H1 (cell line): ENCODE data around the gene KBTBD12. TPM values are rescaled to one million over a fixed set of nuclear protein-coding genes. Genes with fewer than 3 reads are reported as not detected.

Source experiments
- CTCF ChIA-PET: fragments of 300-600 bp; sonication (Branson Sonifier 250); formaldehyde crosslinking; loops from one replicate; lab custom pipeline; 2021; ENCODE audit not compliant: partially characterized antibody; lab: Charles Lee
- POLR2A ChIA-PET: fragments of 300-600 bp; sonication (Branson Sonifier 250); formaldehyde crosslinking; loops from one replicate; lab custom pipeline; 2021; ENCODE audit warnings: inconsistent platforms; ENCODE audit not compliant: partially characterized antibody; lab: Charles Lee
- DNase-seq, 2 experiments: peaks; one replicate each; pipeline versions ENCODE4 v3.0.0 to v3.0.0-alpha.2; 2010 to 2022; ENCODE audit warnings: low spot score in 2 of 2, low read depth in 1 of 2, mixed read lengths in 1 of 2
- FAIRE-seq: peaks from 2 replicates; lab custom pipeline; 2011; peaks lifted over from hg19 to GRCh38; lab: Jason Lieb, UNC
- H2AFZ ChIP-seq: 2 replicates; pipeline ENCODE4 v1.8.1; 2012; ENCODE audit warnings: low read length, inconsistent platforms
- H2AK5ac ChIP-seq: 2 replicates; pipeline ENCODE4 v1.6.1; 2013; ENCODE audit warnings: low read depth, low read length
- H2BK120ac ChIP-seq: replicated peaks from 2 replicates; pipeline ENCODE3; 2013; ENCODE audit warnings: low read depth, low read length, inconsistent platforms
- H2BK12ac ChIP-seq: 2 replicates; pipeline ENCODE4 v1.6.1; 2013; ENCODE audit warnings: low read depth, low read length
- H2BK15ac ChIP-seq: 2 replicates; pipeline ENCODE4 v1.6.1; 2013; ENCODE audit warnings: low read length
- H2BK20ac ChIP-seq: 2 replicates; pipeline ENCODE4 v1.6.1; 2013; ENCODE audit warnings: low read length
- H2BK5ac ChIP-seq: 2 replicates; pipeline ENCODE4 v1.6.1; 2013; ENCODE audit warnings: low read depth, low read length
- H3K14ac ChIP-seq: 2 replicates; pipeline ENCODE4 v1.6.1; 2013; ENCODE audit warnings: inconsistent platforms; ENCODE audit not compliant: insufficient read length
- H3K18ac ChIP-seq: 2 replicates; pipeline ENCODE4 v1.6.1; 2013; ENCODE audit warnings: low read length; ENCODE audit errors: extremely low read depth
- H3K23ac ChIP-seq: 2 replicates; pipeline ENCODE4 v1.6.1; 2013; ENCODE audit warnings: inconsistent platforms; ENCODE audit not compliant: insufficient read length
- H3K23me2 ChIP-seq: 2 replicates; pipeline ENCODE4 v1.6.1; 2013; ENCODE audit warnings: low read depth, low read length
- H3K27ac ChIP-seq: 2 replicates; pipeline ENCODE4 v1.6.1; 2011; ENCODE audit warnings: low read depth, low read length, inconsistent platforms
- H3K27me3 ChIP-seq, 4 experiments: replicated peaks in 1 of 4; 1 replicate in 1 of 4; 2 replicates in 3 of 4; pipeline versions ENCODE4 v1.6.1 to v1.8.1; 2011 to 2013; ENCODE audit warnings: low read length in 3 of 4, mild to moderate bottlenecking in 3 of 4, inconsistent platforms in 2 of 4, mixed read lengths in 2 of 4, moderate library complexity in 1 of 4; ENCODE audit not compliant: control insufficient read depth in 3 of 4, insufficient read depth in 3 of 4; ENCODE audit errors: extremely low read depth in 1 of 4
- H3K36me3 ChIP-seq, 4 experiments: 2 replicates each; pipeline versions ENCODE4 v1.6.1 to v1.8.1; 2011 to 2013; ENCODE audit warnings: mild to moderate bottlenecking in 4 of 4, low read length in 3 of 4, moderate library complexity in 2 of 4, control low read depth in 1 of 4, inconsistent platforms in 1 of 4; ENCODE audit not compliant: insufficient read depth in 4 of 4, control insufficient read depth in 2 of 4
- H3K4ac ChIP-seq: replicated peaks from 2 replicates; pipeline ENCODE3; 2013; ENCODE audit warnings: low read length, low read depth, mixed read lengths, inconsistent platforms; ENCODE audit not compliant: insufficient read length
- H3K4me1 ChIP-seq, 4 experiments: replicated peaks in 1 of 4; 1 replicate in 1 of 4; 2 replicates in 3 of 4; pipeline versions ENCODE4 v1.6.1 to v1.8.1; 2011 to 2013; ENCODE audit warnings: low read length in 3 of 4, inconsistent platforms in 2 of 4, mixed read lengths in 1 of 4; ENCODE audit not compliant: insufficient read depth in 4 of 4, control insufficient read depth in 3 of 4
- H3K4me2 ChIP-seq, 2 experiments: 2 replicates each; pipeline versions ENCODE4 v1.6.1 to v1.8.1; 2011 to 2013; ENCODE audit warnings: low read depth in 2 of 2, low read length in 2 of 2, control low read depth in 1 of 2, inconsistent platforms in 1 of 2, mild to moderate bottlenecking in 1 of 2; ENCODE audit not compliant: insufficient read depth in 1 of 2
- H3K4me3 ChIP-seq, 4 experiments: fragments of 200-600, 300-600 bp in 1 of 4; sonication (generic), shearing (Covaris generic), sonication (Bioruptor Twin) in 1 of 4; 2 replicates each; pipeline versions ENCODE4 v1.5.1 to v1.8.1; 2011 to 2016; ENCODE audit warnings: low read length in 4 of 4, low read depth in 3 of 4, control low read depth in 2 of 4, inconsistent platforms in 2 of 4, mild to moderate bottlenecking in 2 of 4, mixed read lengths in 1 of 4, moderate library complexity in 1 of 4; ENCODE audit not compliant: insufficient read depth in 2 of 4; ENCODE audit errors: extremely low read depth in 1 of 4
- H3K56ac ChIP-seq: replicated peaks from 2 replicates; pipeline ENCODE3; 2013; ENCODE audit warnings: low read depth, mild to moderate bottlenecking, mixed read lengths, low read length, inconsistent platforms; ENCODE audit not compliant: insufficient read length
- H3K79me1 ChIP-seq: 2 replicates; pipeline ENCODE4 v1.6.1; 2013; ENCODE audit warnings: low read depth, low read length, control low read depth
- H3K79me2 ChIP-seq, 2 experiments: 2 replicates each; pipeline versions ENCODE4 v1.6.1 to v1.8.1; 2012 to 2013; ENCODE audit warnings: low read length in 2 of 2, mild to moderate bottlenecking in 2 of 2, inconsistent platforms in 1 of 2; ENCODE audit not compliant: insufficient read depth in 2 of 2, control insufficient read depth in 1 of 2
- H3K9ac ChIP-seq, 4 experiments: replicated peaks in 1 of 4; 1 replicate in 1 of 4; 2 replicates in 3 of 4; pipeline versions ENCODE4 v1.6.1 to v1.8.1; 2011 to 2013; ENCODE audit warnings: low read depth in 3 of 4, low read length in 3 of 4, control low read depth in 2 of 4, mild to moderate bottlenecking in 2 of 4, moderate library complexity in 2 of 4, inconsistent platforms in 1 of 4; ENCODE audit errors: extremely low read depth in 1 of 4
- H3K9me3 ChIP-seq, 2 experiments: 2 replicates each; pipeline versions ENCODE4 v1.6.1 to v1.8.1; 2012 to 2013; ENCODE audit warnings: mild to moderate bottlenecking in 2 of 2, moderate library complexity in 2 of 2, control low read depth in 1 of 2, inconsistent platforms in 1 of 2, low read depth in 1 of 2, low read length in 1 of 2, mixed read lengths in 1 of 2; ENCODE audit not compliant: insufficient read depth in 2 of 2
- H4K20me1 ChIP-seq, 2 experiments: replicated peaks in 1 of 2; 2 replicates each; pipeline versions ENCODE3 to v1.8.1; 2011 to 2013; ENCODE audit warnings: inconsistent platforms in 2 of 2, low read length in 2 of 2, mild to moderate bottlenecking in 1 of 2; ENCODE audit not compliant: insufficient read depth in 2 of 2, control insufficient read depth in 1 of 2
- H4K5ac ChIP-seq: 2 replicates; pipeline ENCODE4 v1.6.1; 2013; ENCODE audit warnings: low read length, low read depth, mixed read lengths, inconsistent platforms; ENCODE audit not compliant: insufficient read length
- H4K8ac ChIP-seq: 2 replicates; pipeline ENCODE4 v1.8.0; 2013; ENCODE audit warnings: mild to moderate bottlenecking, moderate library complexity, low read length, inconsistent platforms; ENCODE audit not compliant: insufficient read depth; ENCODE audit errors: extremely low read depth
- H4K91ac ChIP-seq: replicated peaks from 2 replicates; pipeline ENCODE3; 2013; ENCODE audit warnings: low read length, mixed read lengths, inconsistent platforms; ENCODE audit not compliant: insufficient read length
- ASH2L ChIP-seq: fragments of 200-600, 300-600 bp; sonication (generic); IDR thresholded peaks from one replicate; pipeline ENCODE4 v1.7.1; 2017; ENCODE audit warnings: low read length
- CREB1 ChIP-seq: IDR thresholded peaks from 2 replicates; pipeline ENCODE4 v1.6.1; 2012; ENCODE audit warnings: inconsistent platforms
- JUND ChIP-seq: IDR thresholded peaks from 2 replicates; pipeline ENCODE4 v1.6.1; 2011; ENCODE audit warnings: mild to moderate bottlenecking, improper control_type of control experiment, low read length
- NRF1 ChIP-seq: IDR thresholded peaks from 2 replicates; pipeline ENCODE4 v1.6.1; 2011; ENCODE audit warnings: mild to moderate bottlenecking, low read depth, low read length, improper control_type of control experiment
- RBBP5 ChIP-seq: IDR thresholded peaks from 2 replicates; pipeline ENCODE4 v1.7.1; 2012; ENCODE audit warnings: low read depth, mild to moderate bottlenecking, inconsistent platforms, low read length, moderate library complexity, borderline replicate concordance
- SRF ChIP-seq: IDR thresholded peaks from 2 replicates; pipeline ENCODE4 v1.6.1; 2011; ENCODE audit warnings: mild to moderate bottlenecking, low read depth, low read length, moderate library complexity
- WGBS, 2 experiments: shearing (Covaris generic) in 1 of 2; methylation state at CpG; one replicate each; pipeline versions ENCODE4 v1.1.6 to v1.1.7; 2013 to 2015; ENCODE audit warnings: low lambda C conversion rate in 2 of 2, mixed read lengths in 2 of 2, inconsistent platforms in 1 of 2, low coverage in 1 of 2, missing lambda C conversion rate in 1 of 2; ENCODE audit not compliant: insufficient replicate concordance in 2 of 2, insufficient coverage in 1 of 2, insufficient read length in 1 of 2; ENCODE audit errors: extremely low coverage in 1 of 2, missing lambda C conversion rate in 1 of 2; 5-methylcytosine and 5-hydroxymethylcytosine counted together
- long read RNA-seq, 2 experiments: library from RNA in 1 of 2; library from capped mRNA in 1 of 2; stranded (forward); transcript quantifications; one replicate each; pipeline ENCODE4 v2.0.0, GENCODE V29; 2021; ENCODE audit warnings: inconsistent platforms in 1 of 2
- polyA minus RNA-seq, 3 experiments: library from RNA; depleted of rRNA, polyadenylated mRNA; stranded (reverse); fragments of >200 nt; gene quantifications; 1 replicate in 2 of 3; 2 replicates in 1 of 3; pipeline ENCODE4 v1.2.3, GENCODE V29; 2011
- polyA plus RNA-seq, 7 experiments: library from polyadenylated mRNA; depleted of rRNA in 3 of 7; stranded (reverse) in 5 of 7; unstranded in 2 of 7; fragments of >200 nt in 5 of 7; fragments of 200-250 nt in 2 of 7; gene quantifications; 1 replicate in 5 of 7; 2 replicates in 1 of 7; 4 replicates in 1 of 7; pipeline versions ENCODE4 v1.2.1 to v1.2.3, GENCODE V29; 2011 to 2013; ENCODE audit warnings: missing spikeins in 2 of 7, mixed read lengths in 2 of 7
- total RNA-seq: library from RNA; stranded (reverse); fragmentation: NEBNext Ultra II Directional; extraction: Animal tissue kit (Norgen Biotek cat#: 25700); gene quantifications from 2 replicates; pipeline ENCODE4 v1.2.1, GENCODE V29; 2021

The KBTBD12 gene, protein sequence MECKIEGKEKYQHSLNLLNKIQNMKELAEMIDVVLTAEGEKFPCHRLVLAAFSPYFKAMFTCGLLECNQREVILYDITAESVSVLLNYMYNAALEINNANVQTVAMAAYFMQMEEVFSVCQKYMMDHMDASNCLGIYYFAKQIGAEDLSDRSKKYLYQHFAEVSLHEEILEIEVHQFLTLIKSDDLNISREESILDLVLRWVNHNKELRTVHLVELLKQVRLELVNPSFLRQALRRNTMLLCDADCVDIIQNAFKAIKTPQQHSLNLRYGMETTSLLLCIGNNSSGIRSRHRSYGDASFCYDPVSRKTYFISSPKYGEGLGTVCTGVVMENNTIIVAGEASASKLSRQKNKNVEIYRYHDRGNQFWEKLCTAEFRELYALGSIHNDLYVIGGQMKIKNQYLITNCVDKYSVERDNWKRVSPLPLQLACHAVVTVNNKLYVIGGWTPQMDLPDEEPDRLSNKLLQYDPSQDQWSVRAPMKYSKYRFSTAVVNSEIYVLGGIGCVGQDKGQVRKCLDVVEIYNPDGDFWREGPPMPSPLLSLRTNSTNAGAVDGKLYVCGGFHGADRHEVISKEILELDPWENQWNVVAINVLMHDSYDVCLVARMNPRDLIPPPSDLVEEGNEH
- total RNA-seq = 0.17 and 0.63 TPM in 2 replicates
- polyA plus RNA-seq (2011; rRNA removed) = 0.20 and 0.33 TPM in 2 replicates
- 0.35 TPM for polyA plus RNA-seq (2011; cell fraction: cytosol; rRNA removed)
- 0.16 TPM for polyA plus RNA-seq (2011; cell fraction: nucleus; rRNA removed)
- 0.20 to 0.29 TPM (median 0.25 TPM) in 4 replicates for polyA plus RNA-seq (2012, experiment 1 of 2)
- polyA plus RNA-seq (2012, experiment 2 of 2) = not detected
- 0.20 TPM for polyA plus RNA-seq (2013, experiment 1 of 2)
- 0.11 TPM for polyA plus RNA-seq (2013, experiment 2 of 2)
- polyA minus RNA-seq (2011; rRNA and poly(A)+ RNA removed) = 0.46 and 0.76 TPM in 2 replicates
- polyA minus RNA-seq (2011; cell fraction: cytosol; rRNA and poly(A)+ RNA removed) = 0.73 TPM
- 3.0 TPM for polyA minus RNA-seq (2011; cell fraction: nucleus; rRNA and poly(A)+ RNA removed)
- long read RNA-seq, experiment 1 = 0 reads
- long read RNA-seq, experiment 2 = 0 reads

GRCh38 chr3:127915115-127915936 lies at the start of gene KBTBD12:
Gene KBTBD12 (plus strand): TSS chr3:127915232. CDS start chr3:127923062, 7,830 bp downstream.
- H3K14ac ChIP-seq = no peak within 1 kb of the TSS
- peak; percentile 28 for TF ChIP-seq ASH2L
- TF ChIP-seq RBBP5 = peak; percentile 58; the same call in 1 of the 2 replicates
- TF ChIP-seq SRF = no peak
- TF ChIP-seq NRF1 = peak; percentile 69
- TF ChIP-seq JUND = no peak
- no peak; the same call in 1 of the 2 replicates for TF ChIP-seq CREB1

More at GRCh38 chr3:127915115-127915936, at the start of gene KBTBD12:
- ChIA-PET POLR2A (interaction anchor here (0.7 kb wide), 1 partner anchor 18 kb away, joined by 3 read pairs; no protein-coding TSS in a partner anchor), CTCF (interaction anchor here (0.7 to 1.0 kb wide), 3 partner anchors 27 to 63 kb away, joined by 3 to 4 read pairs (median 3); no protein-coding TSS in a partner anchor)
- Histone ChIP-seq H3K4me3 (peak within 1 kb of the TSS; percentile 15 to 56 (median 28)), H3K18ac (no peak within 1 kb of the TSS), H3K27ac (no peak within 1 kb of the TSS), H2AFZ (peak within 1 kb of the TSS; percentile 91; the same call in 1 of the 2 replicates), H3K27me3 (peaks cover 11 to 35% (median 22%) of the 10 kb centered on the region in 4 experiments; a peak in 6 of 7 replicates), H2BK5ac (no peak within 1 kb of the TSS), H3K36me3 (no peaks in the 10 kb centered on the region), H2AK5ac (no peak within 1 kb of the TSS), H4K20me1 (no peaks in the 10 kb centered on the region), H3K79me1 (no peaks in the 10 kb centered on the region), H4K8ac (peak within 1 kb of the TSS; percentile 86), H2BK20ac (0 out of 2 replicates have a peak within 1 kb of the TSS, but pooled peaks have one; percentile 3), H3K9me3 (peaks cover 5 to 9% of the 10 kb centered on the region in 2 experiments; a peak in 3 of 4 replicates), H4K91ac (no peak within 1 kb of the TSS), H3K23ac (no peak within 1 kb of the TSS), H2BK15ac (peak within 1 kb of the TSS; percentile 88; the same call in 1 of the 2 replicates), H3K4me2 (peak within 1 kb of the TSS; percentile 51 to 76), H3K4ac (no peak within 1 kb of the TSS), H3K4me1 (no peaks in the 10 kb centered on the region), H4K5ac (no peak within 1 kb of the TSS), H3K56ac (no peak within 1 kb of the TSS), H2BK12ac (0 out of 2 replicates have a peak within 1 kb of the TSS, but pooled peaks have one; percentile 17), H3K79me2 (no peaks in the 10 kb centered on the region), H3K9ac (peak within 1 kb of the TSS in 2 of 4 experiments; percentile 7 to 10; a peak in 1 of 7 replicates), H3K23me2 (peaks cover 6% of the 10 kb centered on the region; the same call in 1 of the 2 replicates), H2BK120ac (no peak within 1 kb of the TSS)
- 22% methylated on average over 62 of the region's 69 CpGs; no CpG with 5 or more reads in 1 of the 2 experiments for WGBS, 2 experiments
- peak in 1 of 2 experiments; percentile 73 for DNase-seq
- FAIRE-seq = no peak
